GM19099 (cell line): ENCODE results near the gene TRIM40.

Experiments
- POLR2A ChIP-seq: IDR thresholded peaks from 3 replicates; pipeline ENCODE4 v1.6.1; 2011; ENCODE audit warnings: low read depth; ENCODE audit not compliant: insufficient read length; ENCODE audit errors: extremely low read depth

The TRIM40 gene

GRCh38 chr6:30130179-30130679 lies 5.7 kb upstream of the TRIM40 start:
- no peak for TF ChIP-seq POLR2A

- TF ChIP-seq POLR2A, result no peak
These were observed 4.8 kb upstream of the TRIM40 start for GRCh38 chr6:30130887-30131862.

- no peak for TF ChIP-seq POLR2A
These were observed 3.9 kb upstream of the TRIM40 start for GRCh38 chr6:30131947-30132497.

GRCh38 chr6:30135147-30135546 lies 793 bp upstream of the TRIM40 start:
- no peak for TF ChIP-seq POLR2A

GRCh38 chr6:30136570-30137286 lies 788 bp downstream of the TRIM40 start:
- TF ChIP-seq POLR2A, result no peak

- no peak for TF ChIP-seq POLR2A
These were observed 6.7 kb downstream of the TRIM40 start for GRCh38 chr6:30142665-30143064.

GRCh38 chr6:30143780-30144179 lies 7.8 kb downstream of the TRIM40 start:
- TF ChIP-seq POLR2A, result no peak

GRCh38 chr6:30144811-30145210 lies 8.9 kb downstream of the TRIM40 start:
- no peak for TF ChIP-seq POLR2A

- no peak for TF ChIP-seq POLR2A
These were observed 9.9 kb downstream of the TRIM40 start for GRCh38 chr6:30145818-30146217.

- TF ChIP-seq POLR2A, result no peak
These were observed 11.2 kb downstream of the TRIM40 start for GRCh38 chr6:30147096-30147495.

GRCh38 chr6:30149234-30149633 lies 13.3 kb downstream of the TRIM40 start:
- TF ChIP-seq POLR2A, result no peak

- no peak for TF ChIP-seq POLR2A
These were observed 14.1 kb downstream of the TRIM40 start for GRCh38 chr6:30149858-30150550.

- TF ChIP-seq POLR2A, result no peak
These were observed 14.9 kb downstream of the TRIM40 start for GRCh38 chr6:30150671-30151395.

GRCh38 chr6:30151580-30151979 lies 15.6 kb downstream of the TRIM40 start:
- TF ChIP-seq POLR2A, result no peak
